HCT116 (cell line): Measurements from ENCODE around the gene NHERF1. TPM values are rescaled to one million over a fixed set of nuclear protein-coding genes. Genes with fewer than 3 reads are reported as not detected.

Experiments used
- ATAC-seq: fragments of 200-7000 bp; cut with Tn5 transposase; 2 replicates; pipeline ENCODE4 v1.9.1; 2020; ENCODE audit warnings: mild to moderate bottlenecking, moderate library complexity
- BruUV-seq: library from RNA; stranded (reverse); fragments of 400-500 nt; replicated peaks from 2 replicates; lab custom pipeline; 2021; lab: Mats Ljungman, UMichigan
- CTCF ChIA-PET: fragments of 300-600 bp; sonication (Branson Sonifier 250); formaldehyde crosslinking; loops from one replicate; lab custom pipeline; 2021; ENCODE audit warnings: antibody characterized with exemption; lab: Charles Lee
- POLR2A ChIA-PET: fragments of 300-600, 350-600 bp; sonication (Branson Sonifier 250); formaldehyde crosslinking; loops from one replicate; lab custom pipeline; 2021; ENCODE audit warnings: antibody characterized with exemption; lab: Charles Lee
- RAD21 ChIA-PET, 2 experiments: fragments of 300-600 bp; sonication (Branson Sonifier 250); formaldehyde crosslinking; loops; one replicate each; lab custom pipeline; 2023; ENCODE audit warnings: low total read pairs in 2 of 2; ENCODE audit not compliant: uncharacterized antibody in 2 of 2, unreplicated experiment in 2 of 2, low non-redundant PET in 1 of 2; lab: Charles Lee
- DNase-seq: peaks from one replicate; pipeline ENCODE4 v3.0.0-alpha.2; 2010; ENCODE audit warnings: low read depth, low spot score
- H2AFZ ChIP-seq: fragments of 200-600 bp; shearing (Covaris generic), sonication (generic); 2 replicates; pipeline ENCODE4 v1.6.1; 2017; ENCODE audit warnings: low read depth, mixed run types, mixed read lengths, antibody characterized with exemption, low read length; ENCODE audit not compliant: poor library complexity, severe bottlenecking
- H3K27ac ChIP-seq: 2 replicates; pipeline ENCODE4 v1.5.1; 2012; ENCODE audit warnings: low read depth, low read length
- H3K27me3 ChIP-seq: fragments of 200-600 bp; sonication (generic); 2 replicates; pipeline ENCODE4 v1.6.1; 2016; ENCODE audit warnings: mixed run types, low read length, mixed read lengths; ENCODE audit not compliant: insufficient read depth
- H3K36me3 ChIP-seq, 2 experiments: fragments of 200-500 bp in 1 of 2; fragments of 200-600 bp in 1 of 2; sonication (Bioruptor generic) in 1 of 2; sonication (generic) in 1 of 2; 2 replicates each; pipeline versions ENCODE4 v1.5.1 to v1.6.1; 2014 to 2016; ENCODE audit warnings: low read length in 2 of 2, inconsistent platforms in 1 of 2, mixed read lengths in 1 of 2, mixed run types in 1 of 2; ENCODE audit not compliant: insufficient read depth in 2 of 2, control insufficient read depth in 1 of 2
- H3K4me1 ChIP-seq, 2 experiments: fragments of 200-600 bp in 1 of 2; sonication (generic) in 1 of 2; 2 replicates each; pipeline versions ENCODE4 v1.5.1 to v1.6.1; 2012 to 2017; ENCODE audit warnings: low read length in 2 of 2, inconsistent platforms in 1 of 2, mild to moderate bottlenecking in 1 of 2, mixed read lengths in 1 of 2, mixed run types in 1 of 2, moderate library complexity in 1 of 2; ENCODE audit not compliant: insufficient read depth in 2 of 2, control insufficient read depth in 1 of 2
- H3K4me2 ChIP-seq: fragments of 200-600 bp; sonication (generic); 2 replicates; pipeline ENCODE4 v1.6.1; 2017; ENCODE audit warnings: mixed run types, low read length, mixed read lengths
- H3K4me3 ChIP-seq, 2 experiments: fragments of 200-600 bp in 1 of 2; sonication (generic) in 1 of 2; replicated peaks in 1 of 2; 2 replicates each; pipeline ENCODE4 v1.5.1; 2011 to 2016; ENCODE audit warnings: low read length in 2 of 2, control low read depth in 1 of 2, low read depth in 1 of 2, mild to moderate bottlenecking in 1 of 2, mixed read lengths in 1 of 2, mixed run types in 1 of 2
- H3K79me2 ChIP-seq: fragments of 200-600 bp; sonication (generic); 2 replicates; pipeline ENCODE4 v1.6.1; 2017; ENCODE audit warnings: mild to moderate bottlenecking, mixed run types, low read length, moderate library complexity, mixed read lengths; ENCODE audit not compliant: insufficient read depth
- H3K9ac ChIP-seq: fragments of 200-600 bp; sonication (generic); 2 replicates; pipeline ENCODE4 v1.6.1; 2016; ENCODE audit warnings: low read length, mixed read lengths
- H3K9me2 ChIP-seq: fragments of 200-600 bp; sonication (generic), shearing (Covaris generic); 2 replicates; pipeline ENCODE4 v1.6.1; 2017; ENCODE audit warnings: mixed run types, mild to moderate bottlenecking, moderate library complexity; ENCODE audit not compliant: insufficient read depth
- H3K9me3 ChIP-seq, 2 experiments: fragments of 200-500 bp in 1 of 2; fragments of 200-600 bp in 1 of 2; sonication (Bioruptor generic) in 1 of 2; sonication (generic) in 1 of 2; 2 replicates each; pipeline ENCODE4 v1.6.1; 2014 to 2017; ENCODE audit warnings: low read length in 2 of 2, mixed read lengths in 2 of 2, inconsistent platforms in 1 of 2, low read depth in 1 of 2, mild to moderate bottlenecking in 1 of 2, mixed run types in 1 of 2, moderate library complexity in 1 of 2; ENCODE audit not compliant: control insufficient read depth in 1 of 2, insufficient read depth in 1 of 2
- H4K20me1 ChIP-seq: fragments of 200-600 bp; sonication (generic), shearing (Covaris generic); 2 replicates; pipeline ENCODE4 v1.6.1; 2017; ENCODE audit warnings: mixed run types, mild to moderate bottlenecking, moderate library complexity; ENCODE audit not compliant: insufficient read depth
- EGR1 ChIP-seq: IDR thresholded peaks from 2 replicates; pipeline ENCODE4 v1.6.1; 2012; ENCODE audit warnings: low read depth
- ELF1 ChIP-seq: IDR thresholded peaks from 2 replicates; pipeline ENCODE4 v1.6.1; 2012; ENCODE audit warnings: low read depth, borderline replicate concordance
- FOSL1 ChIP-seq: IDR thresholded peaks from 2 replicates; pipeline ENCODE4 v1.6.1; 2012; ENCODE audit warnings: low read depth
- POLR2AphosphoS5 ChIP-seq: IDR thresholded peaks from 2 replicates; pipeline ENCODE4 v1.6.1; 2011; ENCODE audit warnings: mild to moderate bottlenecking, low read depth, low read length, moderate library complexity
- RAD21 ChIP-seq: IDR thresholded peaks from 2 replicates; pipeline ENCODE4 v1.6.1; 2012; ENCODE audit warnings: low read depth, mild to moderate bottlenecking
- SIN3A ChIP-seq: IDR thresholded peaks from 2 replicates; pipeline ENCODE4 v1.6.1; 2012; ENCODE audit warnings: low read depth
- SP1 ChIP-seq: IDR thresholded peaks from 2 replicates; pipeline ENCODE4 v1.6.1; 2012; ENCODE audit warnings: low read depth
- SRF ChIP-seq: IDR thresholded peaks from 2 replicates; pipeline ENCODE4 v1.6.1; 2012; ENCODE audit warnings: low read depth
- YY1 ChIP-seq: IDR thresholded peaks from 2 replicates; pipeline ENCODE4 v1.6.1; 2011; ENCODE audit warnings: low read length, low read depth, moderate library complexity, mild to moderate bottlenecking; ENCODE audit not compliant: insufficient replicate concordance; ENCODE audit errors: extremely low read depth
- ZFX ChIP-seq: fragments of 450-650 bp; IDR thresholded peaks from 2 replicates; pipeline ENCODE4 v1.6.1; 2017
- intact Hi-C: fragments of 100-400 bp; cut with micrococcal nuclease; formaldehyde crosslinking; loops from 2 replicates; pipeline ENCODE4 v1.10.0; 2022
- total RNA-seq: library from RNA; stranded (reverse); gene quantifications from one replicate; pipeline ENCODE4 v1.2.1, GENCODE V29; 2021; ENCODE audit not compliant: unreplicated experiment
- TF ChIP-seq, protein P1 (sequence below): IDR thresholded peaks from 2 replicates; pipeline ENCODE4 v1.6.1; 2012; ENCODE audit warnings: low read depth

The NHERF1 gene
- total RNA-seq, 1 experiment from 2014 or later = 129 TPM

DNA sequence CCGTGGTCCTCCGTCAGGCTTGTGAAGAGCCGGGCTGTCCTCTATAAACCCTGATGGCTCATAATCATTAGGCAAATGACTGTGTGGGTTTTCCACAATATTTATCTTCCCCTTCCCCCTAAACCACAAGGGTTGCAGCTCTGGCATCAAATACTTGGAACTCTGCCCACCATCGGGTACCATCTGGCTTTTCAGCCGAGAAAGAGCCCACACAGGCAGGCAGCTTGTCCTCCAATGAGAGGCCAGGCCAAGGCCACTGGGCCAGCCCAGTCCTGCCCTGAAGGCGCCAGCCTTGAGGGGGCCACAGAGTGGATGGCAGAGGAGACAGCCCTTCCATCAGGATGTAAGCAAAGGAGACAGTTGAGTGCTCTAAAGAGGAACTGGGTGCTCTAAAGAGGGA lies 59.5 kb downstream of the NHERF1 start:
- CTCF ChIA-PET = interaction anchor here (1.6 kb wide), 1 partner anchor 54 kb away, joined by 4 read pairs; no protein-coding TSS in a partner anchor
- BruUV-seq = no TSS peak
- DNase-seq (no peak), ATAC-seq (no peak)
- no peak overlapping the region for H3K9ac ChIP-seq
- H4K20me1 ChIP-seq = no peaks in the 10 kb centered on the region
- H3K27me3 ChIP-seq = no peaks in the 10 kb centered on the region
- intact Hi-C loops = no loop called here
- no peaks in the 10 kb centered on the region for H3K4me1 ChIP-seq
- TF ChIP-seq EGR1 (no peak), FOSL1 (no peak), RAD21 (no peak), SRF (no peak), POLR2AphosphoS5 (no peak), SIN3A (no peak), YY1 (no peak), ELF1 (no peak), SP1 (no peak), ZFX (no peak)
- TF ChIP-seq, protein P1, sequence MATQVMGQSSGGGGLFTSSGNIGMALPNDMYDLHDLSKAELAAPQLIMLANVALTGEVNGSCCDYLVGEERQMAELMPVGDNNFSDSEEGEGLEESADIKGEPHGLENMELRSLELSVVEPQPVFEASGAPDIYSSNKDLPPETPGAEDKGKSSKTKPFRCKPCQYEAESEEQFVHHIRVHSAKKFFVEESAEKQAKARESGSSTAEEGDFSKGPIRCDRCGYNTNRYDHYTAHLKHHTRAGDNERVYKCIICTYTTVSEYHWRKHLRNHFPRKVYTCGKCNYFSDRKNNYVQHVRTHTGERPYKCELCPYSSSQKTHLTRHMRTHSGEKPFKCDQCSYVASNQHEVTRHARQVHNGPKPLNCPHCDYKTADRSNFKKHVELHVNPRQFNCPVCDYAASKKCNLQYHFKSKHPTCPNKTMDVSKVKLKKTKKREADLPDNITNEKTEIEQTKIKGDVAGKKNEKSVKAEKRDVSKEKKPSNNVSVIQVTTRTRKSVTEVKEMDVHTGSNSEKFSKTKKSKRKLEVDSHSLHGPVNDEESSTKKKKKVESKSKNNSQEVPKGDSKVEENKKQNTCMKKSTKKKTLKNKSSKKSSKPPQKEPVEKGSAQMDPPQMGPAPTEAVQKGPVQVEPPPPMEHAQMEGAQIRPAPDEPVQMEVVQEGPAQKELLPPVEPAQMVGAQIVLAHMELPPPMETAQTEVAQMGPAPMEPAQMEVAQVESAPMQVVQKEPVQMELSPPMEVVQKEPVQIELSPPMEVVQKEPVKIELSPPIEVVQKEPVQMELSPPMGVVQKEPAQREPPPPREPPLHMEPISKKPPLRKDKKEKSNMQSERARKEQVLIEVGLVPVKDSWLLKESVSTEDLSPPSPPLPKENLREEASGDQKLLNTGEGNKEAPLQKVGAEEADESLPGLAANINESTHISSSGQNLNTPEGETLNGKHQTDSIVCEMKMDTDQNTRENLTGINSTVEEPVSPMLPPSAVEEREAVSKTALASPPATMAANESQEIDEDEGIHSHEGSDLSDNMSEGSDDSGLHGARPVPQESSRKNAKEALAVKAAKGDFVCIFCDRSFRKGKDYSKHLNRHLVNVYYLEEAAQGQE = no peak
- H3K9me3 ChIP-seq = no peaks in the 10 kb centered on the region
- no peak overlapping the region for H3K4me3 ChIP-seq
- RAD21 ChIA-PET = interaction anchor here in 1 of 2 experiments (0.5 kb wide), 1 partner anchor 74 kb away, joined by 3 read pairs; no protein-coding TSS in a partner anchor
- H2AFZ ChIP-seq = no peak overlapping the region
- POLR2A ChIA-PET = no interaction called here
- no peaks in the 10 kb centered on the region for H3K79me2 ChIP-seq
- no peak overlapping the region for H3K4me2 ChIP-seq
- no peaks in the 10 kb centered on the region for H3K9me2 ChIP-seq
- H3K27ac ChIP-seq = no peak overlapping the region
- H3K36me3 ChIP-seq = no peaks in the 10 kb centered on the region
